Hepatic stellate cell (primary cell): ENCODE measurements around the gene IARS1.
A peak's percentile ranks its signal among the peaks of the same experiment; 100 is the strongest.

ENCODE experiments used
- DNase-seq: peaks from one replicate; pipeline ENCODE4 v3.0.0; 2011; ENCODE audit warnings: low spot score

The IARS1 gene

GRCh38 chr9:92293452-92294296, at the start of gene IARS1:
Gene IARS1, minus strand, starts transcription at chr9:92293697. Its CDS starts 4,278 bp downstream, at chr9:92289419.
- peak; percentile 98 for DNase-seq

DNA sequence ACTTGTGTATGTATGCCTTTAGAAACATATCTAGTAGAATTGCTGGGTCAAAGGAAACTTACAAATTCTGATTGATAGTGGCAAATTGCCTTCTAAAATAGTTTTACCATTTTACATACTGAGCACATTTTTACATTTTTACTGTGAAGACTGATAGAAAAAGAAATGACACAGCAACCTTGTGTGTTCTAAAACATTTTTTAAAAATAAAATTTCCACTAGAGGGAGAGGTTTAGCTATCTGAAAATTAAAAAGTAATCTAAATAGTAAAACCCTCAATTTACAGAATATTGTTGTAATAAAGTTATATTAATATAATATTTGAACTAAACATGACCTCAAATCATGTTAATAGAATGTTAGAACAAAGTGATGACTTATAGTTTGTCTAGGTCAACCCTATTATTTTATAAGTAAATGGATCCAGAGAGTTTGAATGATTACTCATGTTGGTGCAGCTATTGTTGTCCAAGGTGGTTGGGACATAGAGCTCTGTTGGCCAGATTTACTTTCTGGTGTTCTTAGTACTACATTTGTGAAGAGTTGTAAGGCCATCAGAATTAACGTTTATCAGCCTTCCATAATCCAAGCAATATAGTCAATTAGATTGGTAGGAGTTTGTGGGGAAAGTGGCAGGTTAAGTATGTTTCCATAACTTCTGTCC, 49.5 kb upstream of the IARS1 start:
- DNase-seq: peak; percentile 22

DNA sequence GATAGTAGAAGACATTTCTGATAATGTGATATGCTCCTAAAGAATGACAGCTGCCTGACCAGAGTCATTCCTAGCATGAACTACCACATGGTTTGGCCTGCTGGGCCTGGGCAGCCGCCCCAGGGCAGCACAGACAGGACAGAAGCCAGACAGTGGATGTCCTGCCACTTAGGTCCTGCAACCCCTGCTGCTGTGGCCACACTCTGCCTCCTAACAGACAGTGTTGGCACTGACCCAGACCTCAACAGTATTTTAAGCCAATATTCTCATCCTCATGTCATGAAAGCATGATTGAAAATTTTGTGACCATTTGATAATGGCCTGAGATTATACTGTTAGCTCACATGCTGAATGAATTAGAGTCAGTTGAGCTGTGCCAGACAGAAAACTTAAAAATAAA, 48.1 kb upstream of the IARS1 start:
- no peak for DNase-seq

DNA sequence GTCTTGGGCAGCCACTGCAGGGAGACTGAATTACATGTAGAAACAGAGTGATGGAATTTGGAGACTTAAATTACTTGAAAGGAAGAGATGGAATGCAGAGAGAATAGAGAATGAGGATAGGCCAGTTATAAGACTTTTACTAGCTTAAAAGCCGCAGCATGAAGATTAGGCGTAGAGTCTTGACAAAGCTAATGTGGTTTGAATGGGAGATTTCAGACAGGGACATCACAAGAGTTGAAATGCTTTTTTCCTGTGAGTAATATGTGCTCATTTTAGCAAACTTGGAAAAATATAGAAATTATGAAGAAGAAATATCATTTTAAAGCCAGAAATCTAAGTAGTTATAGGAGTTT, 39.8 kb upstream of the IARS1 start:
- no peak for DNase-seq

DNA sequence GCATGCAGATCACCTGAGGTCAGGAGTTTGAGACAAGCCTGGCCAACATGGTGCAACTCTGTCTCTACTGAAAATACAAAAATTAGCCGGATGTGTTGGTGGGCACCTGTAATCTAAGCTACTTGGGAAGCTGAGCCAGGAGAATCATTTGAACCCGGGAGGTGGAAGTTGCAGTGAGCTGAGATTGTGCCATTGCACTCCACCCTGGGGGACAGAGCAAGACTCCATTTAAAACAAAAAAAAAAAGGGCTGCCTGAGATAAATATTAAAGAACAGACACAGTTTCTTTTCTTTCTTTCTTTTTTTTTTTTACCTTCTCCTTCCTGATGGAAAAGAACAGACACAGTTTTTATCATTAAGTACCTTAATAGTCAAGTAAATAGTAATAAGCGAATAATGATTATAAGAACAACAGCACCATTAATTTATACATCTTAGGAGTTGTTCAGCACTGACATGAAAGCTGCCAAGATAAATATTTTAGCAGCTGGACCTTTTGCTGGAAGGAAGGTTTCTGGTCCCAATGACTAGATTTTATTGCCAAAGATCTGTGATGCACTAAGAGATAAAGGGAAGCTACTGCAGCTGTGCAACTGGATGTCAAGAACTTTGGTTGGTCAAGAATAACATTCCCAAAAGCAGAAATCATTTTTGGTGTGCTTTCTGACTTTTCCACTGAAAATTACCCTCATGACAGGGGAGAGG, 39.2 kb upstream of the IARS1 start:
- peak; percentile 34 for DNase-seq

DNA sequence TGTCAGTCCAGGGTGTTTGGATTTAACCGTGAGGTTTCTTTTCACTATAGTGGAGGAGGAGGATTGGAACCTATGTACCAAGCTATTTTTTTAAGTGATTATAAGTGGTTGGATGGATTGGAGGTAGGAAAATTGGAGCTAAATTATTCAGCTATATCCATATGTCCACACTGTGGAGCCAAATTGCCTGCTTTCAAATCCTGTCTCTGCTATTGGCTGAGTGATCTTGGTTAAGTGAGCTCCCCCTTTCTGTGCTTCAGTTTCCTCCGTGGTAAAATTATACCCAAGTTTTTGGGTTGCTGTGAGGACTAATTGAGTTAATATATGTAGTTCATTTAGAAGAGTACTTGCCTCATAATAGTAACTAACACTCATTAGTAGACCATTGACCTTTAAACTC, 34.7 kb upstream of the IARS1 start:
- peak; percentile 63 for DNase-seq

GRCh38 chr9:92327283-92327850, 33.9 kb upstream of the IARS1 start:
- no peak for DNase-seq

GRCh38 chr9:92325991-92326500, 32.5 kb upstream of the IARS1 start:
- DNase-seq: peak; percentile 19

DNA sequence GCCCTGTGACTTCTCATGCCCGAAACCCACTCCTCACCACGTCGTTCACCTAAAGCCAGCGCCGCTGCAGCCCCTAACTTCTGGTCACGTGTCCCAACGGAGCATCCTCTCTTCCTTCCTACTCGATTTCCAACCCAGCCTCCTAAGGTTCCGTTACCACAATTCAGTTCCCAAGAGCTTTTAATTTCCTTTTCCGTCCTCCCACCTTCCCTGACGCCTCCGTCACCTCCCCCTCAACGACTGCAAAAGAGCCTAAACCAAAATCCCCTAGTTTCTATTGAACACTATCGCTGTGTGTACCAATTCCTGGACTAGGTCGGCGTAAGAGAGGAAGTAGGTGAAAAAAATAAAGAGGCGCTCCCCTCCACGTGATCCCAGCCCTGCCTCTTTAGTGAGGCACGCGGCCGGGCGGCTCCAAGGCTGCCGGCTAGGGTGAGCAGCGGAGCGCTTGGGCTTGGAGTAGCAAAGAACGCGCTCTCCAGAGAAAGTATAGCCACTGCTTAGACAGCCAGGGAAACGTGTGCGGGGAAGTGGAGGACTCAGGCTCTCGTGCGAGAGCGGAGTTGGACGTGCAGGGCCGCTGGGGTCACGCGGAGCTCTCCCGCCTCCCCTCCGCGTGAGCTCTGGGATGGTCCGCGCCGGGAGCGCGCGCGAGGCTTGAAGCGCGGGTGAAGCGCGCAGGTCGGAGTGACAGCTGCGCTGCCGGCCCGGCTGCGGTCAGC, 31.9 kb upstream of the IARS1 start, which contains the start of the genes CENPP and NOL8:
Gene CENPP (plus strand): TSS at position 685 of the 722 bp plus-strand sequence.
Gene NOL8 (minus strand): TSS at position 82 of the 722 bp plus-strand sequence. CDS start 1,189 bp downstream, outside the sequence.
- peak; percentile 85 for DNase-seq

- DNase-seq: peak; percentile 49
These were observed 31.4 kb upstream of the IARS1 start for GRCh38 chr9:92324889-92325268.

DNA sequence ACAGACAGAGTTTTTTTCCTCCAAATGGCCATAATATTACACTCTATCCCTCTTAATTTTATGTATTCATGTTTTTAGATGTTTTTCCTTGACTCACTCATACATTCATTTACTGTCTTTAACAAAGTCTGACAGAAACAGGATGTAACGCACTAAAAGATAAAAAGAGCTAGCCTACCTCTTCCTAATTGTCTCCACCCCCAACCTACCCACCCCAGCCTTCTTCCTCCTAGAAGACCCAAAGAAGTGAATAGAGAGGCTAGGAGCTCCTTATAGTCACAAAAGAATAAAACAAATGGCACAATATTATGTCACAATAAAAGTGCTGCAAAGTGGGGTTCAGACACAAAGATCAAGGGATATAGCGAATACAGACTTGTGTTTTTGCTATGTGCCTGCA, 30.9 kb upstream of the IARS1 start:
- DNase-seq: no peak

- no peak for DNase-seq
These were observed 22.0 kb upstream of the IARS1 start for GRCh38 chr9:92315456-92315855.

- DNase-seq: no peak
These were observed 20.1 kb upstream of the IARS1 start for GRCh38 chr9:92313624-92314012.

- DNase-seq: no peak
These were observed 19.6 kb upstream of the IARS1 start for GRCh38 chr9:92312887-92313623.

- DNase-seq: no peak
These were observed 17.1 kb upstream of the IARS1 start for GRCh38 chr9:92310562-92310961.

GRCh38 chr9:92308893-92309292, 15.4 kb upstream of the IARS1 start:
- DNase-seq: no peak

DNA sequence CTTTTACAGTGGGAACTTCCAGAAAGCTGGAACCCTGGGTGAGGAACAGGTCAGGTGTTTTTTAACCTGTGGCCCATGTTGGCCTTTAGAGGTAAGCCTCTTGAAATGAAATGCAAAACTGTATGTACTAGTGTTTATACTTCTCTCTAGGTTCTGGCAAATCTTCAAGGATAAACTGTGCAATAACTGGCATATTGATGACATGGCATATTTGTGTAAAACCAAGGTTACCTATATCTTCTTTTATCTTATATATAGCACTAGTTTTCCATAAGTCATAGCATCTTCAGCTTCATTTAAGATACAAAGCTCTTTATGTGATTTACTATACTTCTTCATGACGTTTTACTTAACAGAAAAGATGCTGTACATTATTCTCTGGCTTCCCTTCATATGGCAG, 7.4 kb upstream of the IARS1 start:
- DNase-seq: no peak

- no peak for DNase-seq
These were observed 5.6 kb upstream of the IARS1 start for GRCh38 chr9:92299116-92299515.

DNA sequence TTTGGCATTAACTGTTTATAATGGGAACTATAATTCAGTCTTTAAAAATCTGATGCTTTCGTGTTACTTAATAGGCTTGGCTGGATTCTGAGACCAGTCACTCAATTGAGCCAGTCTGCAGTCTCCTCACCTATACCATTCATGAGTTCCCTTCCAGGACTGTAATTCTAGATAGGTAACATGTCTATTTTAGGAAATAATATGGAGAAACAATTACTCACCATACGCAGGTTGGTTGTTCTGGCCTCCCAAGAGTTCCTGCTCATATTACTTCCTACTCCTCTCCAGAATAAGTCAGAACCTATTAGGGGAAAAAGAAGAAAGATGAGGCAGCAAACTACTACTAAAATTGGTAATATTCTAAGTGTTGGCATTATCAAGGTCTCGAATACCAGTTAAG, 4.5 kb upstream of the IARS1 start:
- no peak for DNase-seq

DNA sequence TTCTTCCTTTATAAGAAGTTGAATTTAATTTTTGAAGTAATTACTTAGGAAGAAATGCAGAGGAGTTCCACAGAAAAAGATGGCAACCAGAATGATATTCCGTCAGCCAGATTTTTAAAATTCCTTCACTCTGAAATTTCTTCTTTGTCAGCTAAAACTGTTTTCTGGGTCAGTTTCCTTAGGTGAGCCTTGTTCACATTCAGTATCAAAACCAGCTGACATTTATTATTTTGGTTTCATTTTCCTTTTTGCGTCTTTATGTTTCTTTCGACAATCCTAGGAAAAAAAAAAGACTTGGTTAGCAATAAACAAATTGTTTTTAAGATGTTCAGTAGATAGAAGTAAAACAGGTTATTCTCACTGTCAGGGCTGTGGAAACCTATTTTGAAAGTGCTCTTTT, 4.1 kb upstream of the IARS1 start:
- no peak for DNase-seq

- DNase-seq: no peak
These were observed 2.3 kb upstream of the IARS1 start for GRCh38 chr9:92295827-92296258.
